Activated T-helper 2 cell treated with anti-CD3 and anti-CD28 coated beads, Interferon-gamma antibody, Interleukin-2, Interleukin-4, amounts not matched to agents 10 μg/mL and 5 μg/mL and 100 μg/mL, durations not matched to agents 14 hours and 24 hours and 36 hours (primary cell): Measurements from ENCODE around the gene ATP6V1C2. TPM values are rescaled to one million over a fixed set of nuclear protein-coding genes. Genes with fewer than 3 reads are reported as not detected.

Experiments
- DNase-seq: peaks from one replicate; pipeline ENCODE4 v3.0.0; 2021; ENCODE audit warnings: low spot score
- H3K27ac Mint-ChIP-seq: one replicate; pipeline ENCODE4 v1.8.0; 2021; ENCODE audit warnings: mixed read lengths
- H3K27me3 Mint-ChIP-seq: one replicate; pipeline ENCODE4 v1.8.0; 2021; ENCODE audit warnings: low read depth, mixed read lengths
- H3K36me3 Mint-ChIP-seq: one replicate; pipeline ENCODE4 v1.8.0; 2021; ENCODE audit warnings: low read depth, mixed read lengths
- H3K4me1 Mint-ChIP-seq: one replicate; pipeline ENCODE4 v1.8.0; 2021; ENCODE audit warnings: low read depth, mixed read lengths
- H3K4me3 Mint-ChIP-seq: one replicate; pipeline ENCODE4 v1.8.0; 2021; ENCODE audit warnings: low read depth, mild to moderate bottlenecking, moderate library complexity, mixed read lengths
- H3K9me3 Mint-ChIP-seq: one replicate; pipeline ENCODE4 v1.8.0; 2021; ENCODE audit warnings: mixed read lengths
- intact Hi-C: fragments of 100-400 bp; cut with micrococcal nuclease; formaldehyde crosslinking; loops from one replicate; pipeline ENCODE4 v1.15.1; 2023
- total RNA-seq: library from RNA; stranded (reverse); gene quantifications from 2 replicates; pipeline ENCODE4 v1.2.3, GENCODE V29; 2022

The ATP6V1C2 gene
- total RNA-seq, 1 donor from 2014 or later, result not detected

- Mint-ChIP-seq H3K9me3 (no peaks in the 10 kb centered on the region), H3K36me3 (no peaks in the 10 kb centered on the region), H3K4me3 (no peak overlapping the region), H3K27ac (no peak overlapping the region), H3K4me1 (peaks cover 2% of the 10 kb centered on the region), H3K27me3 (peaks cover 28% of the 10 kb centered on the region)
- DNase-seq, result peak; percentile 73
- intact Hi-C loops, result loop anchor here (1.0 to 10.0 kb wide), 2 partner anchors 82 to 752 kb away; partner anchors contain the start of gene KCNF1
These were observed 110.9 kb downstream of the ATP6V1C2 start for GRCh38 chr2:10832203-10832936.

GRCh38 chr2:10833021-10833420 lies 111.6 kb downstream of the ATP6V1C2 start:
- H3K36me3 Mint-ChIP-seq, result no peaks in the 10 kb centered on the region
- intact Hi-C loops, result loop anchor here (10.0 kb wide), 1 partner anchor 82 kb away; the partner anchor contains the start of gene KCNF1

GRCh38 chr2:10834068-10834655 lies 112.7 kb downstream of the ATP6V1C2 start:
- H3K27me3 Mint-ChIP-seq, result peaks cover 23% of the 10 kb centered on the region
- intact Hi-C loops, result loop anchor here (10.0 kb wide), 1 partner anchor 81 kb away; the partner anchor contains the start of gene KCNF1
- no peaks in the 10 kb centered on the region for H3K36me3 Mint-ChIP-seq
- H3K27ac Mint-ChIP-seq, result no peak overlapping the region
- H3K9me3 Mint-ChIP-seq, result no peaks in the 10 kb centered on the region
- peaks cover 2% of the 10 kb centered on the region for H3K4me1 Mint-ChIP-seq
- no peak for DNase-seq
- H3K4me3 Mint-ChIP-seq, result no peak overlapping the region

More at GRCh38 chr2:10833021-10833420, 111.6 kb downstream of the ATP6V1C2 start:
- Mint-ChIP-seq H3K9me3 (no peaks in the 10 kb centered on the region), H3K27me3 (peaks cover 26% of the 10 kb centered on the region), H3K27ac (no peak overlapping the region), H3K4me1 (peaks cover 2% of the 10 kb centered on the region), H3K4me3 (no peak overlapping the region)
- no peak for DNase-seq

Other genes starting within 250 kb of the ATP6V1C2 start
- gene NOL10, start 31.7 kb upstream of the ATP6V1C2 start, total RNA-seq, result 36.7 and 37.5 TPM in 2 replicates
- gene PDIA6, start 91.2 kb downstream of the ATP6V1C2 start, total RNA-seq, result 210 and 211 TPM in 2 replicates
- not detected in 2 replicates for gene KCNF1, start 190.3 kb downstream of the ATP6V1C2 start, total RNA-seq